NCI-H2081 treated with DMSO at 0.1 percent for 48 hours (cell line): ENCODE measurements around the gene C5orf58.

Experiments
- DNase-seq: peaks from one replicate; lab custom pipeline; 2025; lab: John Stamatoyannopoulos, UW

C5orf58 gene

DNA sequence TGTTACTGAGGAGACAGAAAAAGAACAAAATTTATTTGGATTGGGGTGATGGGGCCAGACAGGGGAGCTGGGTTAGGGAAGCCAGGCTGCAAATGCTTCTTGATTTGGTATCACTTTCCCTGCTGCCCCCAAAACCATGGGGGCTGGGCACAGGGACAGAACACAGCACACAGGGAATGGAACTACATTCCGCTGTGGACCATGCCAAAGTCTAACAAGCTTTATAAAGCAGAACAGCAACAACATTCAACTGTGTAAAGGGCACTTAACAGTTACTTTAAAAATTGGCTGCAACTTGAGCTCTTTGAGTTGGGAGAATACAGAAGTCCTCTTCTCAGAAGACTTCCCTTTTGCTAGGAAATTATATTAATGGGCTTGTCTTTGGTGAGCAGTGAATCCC is 23.8 kb downstream of the C5orf58 start:
- no peak for DNase-seq

DNA sequence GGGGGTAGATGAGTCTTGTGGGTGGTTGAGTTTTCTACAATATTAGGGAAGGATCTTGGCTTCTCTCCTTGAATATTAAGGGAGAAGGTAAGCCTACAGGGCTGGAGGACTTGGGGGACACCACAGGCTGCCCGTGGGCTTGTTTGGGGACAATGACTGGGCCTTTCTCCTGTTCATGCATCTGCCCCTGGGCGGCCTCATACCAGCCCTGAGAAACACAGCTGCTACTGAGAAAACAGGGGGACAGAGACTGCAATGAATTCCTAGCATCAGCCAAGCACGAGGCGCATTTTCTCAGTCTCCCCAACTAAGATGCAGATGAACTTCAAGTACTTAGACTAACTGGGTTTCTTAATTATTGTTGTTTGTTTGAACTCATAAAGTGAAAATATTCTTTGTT is 24.6 kb downstream of the C5orf58 start:
- no peak for DNase-seq

- no peak for DNase-seq
Observed at GRCh38 chr5:170261528-170262043, 28.8 kb downstream of the C5orf58 start.

DNA sequence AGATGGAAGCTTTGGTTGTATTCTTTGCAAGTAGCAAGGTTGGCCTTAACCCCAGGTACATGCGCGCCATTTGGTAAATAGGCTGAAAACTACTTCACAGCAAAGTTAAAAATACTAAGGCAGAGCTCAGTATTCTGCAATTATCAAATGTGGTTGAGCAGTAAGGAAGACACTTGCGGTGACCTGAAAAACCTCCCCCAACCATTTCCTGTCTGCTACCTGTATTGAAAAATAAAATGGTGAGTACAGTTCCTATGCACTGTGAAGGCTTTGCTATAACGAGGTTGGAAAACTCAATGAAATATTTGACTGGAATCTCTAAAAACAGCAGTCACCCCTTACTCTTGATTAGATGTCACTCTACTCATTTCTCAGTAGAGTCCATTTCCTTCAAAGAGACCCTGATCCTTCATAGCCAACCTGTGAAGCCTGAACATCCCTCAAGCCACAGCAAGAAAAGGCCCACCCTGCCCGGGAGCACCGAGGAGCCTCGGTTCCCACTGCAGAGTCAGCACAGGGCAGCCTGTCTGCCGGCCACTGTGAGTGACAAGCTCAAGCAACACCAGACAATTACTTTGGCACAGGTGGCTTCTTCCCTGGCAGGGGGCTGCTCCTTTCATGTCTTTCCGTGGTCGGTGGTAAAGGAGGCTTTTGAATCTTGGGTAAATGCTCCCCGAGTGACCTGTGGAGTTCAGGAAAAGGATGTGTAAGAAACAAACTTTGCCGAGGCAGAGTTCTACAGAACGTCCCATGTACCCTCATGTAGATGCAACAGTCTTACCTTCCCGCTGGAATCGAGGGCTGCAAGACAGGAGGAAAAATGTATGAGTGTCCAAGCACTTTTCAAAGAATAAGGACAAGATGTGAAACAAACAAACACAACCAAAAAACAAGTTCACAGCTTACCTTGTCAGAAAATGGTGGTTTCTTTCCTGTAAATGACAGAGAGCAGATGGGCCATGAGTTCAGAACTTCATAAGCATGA is 29.6 kb downstream of the C5orf58 start:
- DNase-seq: no peak

DNA sequence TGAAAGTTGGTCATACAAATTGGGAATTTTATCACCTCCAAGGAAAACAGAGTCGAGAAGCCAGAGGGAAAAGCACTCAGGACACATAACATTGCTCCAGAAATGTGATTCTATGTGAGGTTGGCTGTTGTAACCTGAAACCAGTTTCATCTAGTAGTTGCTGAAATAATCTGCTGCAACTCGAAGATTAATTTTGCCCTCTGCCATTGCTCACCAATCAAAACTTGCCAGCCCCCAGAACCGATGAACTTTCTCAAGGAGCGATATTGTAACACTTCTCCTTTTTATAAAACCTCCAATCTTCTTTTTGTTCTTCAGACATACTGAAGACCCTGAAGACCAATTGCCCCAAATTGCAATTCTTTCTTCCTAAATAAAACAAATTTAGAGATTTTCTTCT is 31.1 kb downstream of the C5orf58 start:
- DNase-seq: no peak

DNA sequence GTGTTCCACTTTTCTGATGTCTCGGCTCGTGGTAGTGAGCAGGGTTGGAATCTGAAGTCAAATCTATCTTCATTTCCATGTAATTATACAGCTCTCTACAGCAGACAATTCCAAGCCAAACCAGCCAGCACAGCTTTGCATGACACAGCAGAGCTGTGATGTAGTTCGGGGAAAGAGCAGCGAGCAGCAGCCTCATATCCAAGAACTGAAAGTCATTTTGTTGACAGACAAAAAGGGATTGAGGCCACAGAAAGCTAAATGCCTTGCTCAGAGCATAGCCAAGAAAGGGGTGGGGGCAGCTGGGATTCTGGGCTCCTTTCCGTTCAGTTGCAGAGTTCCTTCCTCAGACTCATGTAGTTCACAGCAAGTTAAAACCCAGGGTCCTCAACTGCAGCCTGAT is 32.7 kb downstream of the C5orf58 start:
- no peak for DNase-seq

- DNase-seq: no peak
Observed at GRCh38 chr5:170266570-170267381, 34.0 kb downstream of the C5orf58 start.

- DNase-seq: no peak
Observed at GRCh38 chr5:170267431-170268152, 34.8 kb downstream of the C5orf58 start.

GRCh38 chr5:170268153-170268689 is 35.4 kb downstream of the C5orf58 start:
- no peak for DNase-seq

DNA sequence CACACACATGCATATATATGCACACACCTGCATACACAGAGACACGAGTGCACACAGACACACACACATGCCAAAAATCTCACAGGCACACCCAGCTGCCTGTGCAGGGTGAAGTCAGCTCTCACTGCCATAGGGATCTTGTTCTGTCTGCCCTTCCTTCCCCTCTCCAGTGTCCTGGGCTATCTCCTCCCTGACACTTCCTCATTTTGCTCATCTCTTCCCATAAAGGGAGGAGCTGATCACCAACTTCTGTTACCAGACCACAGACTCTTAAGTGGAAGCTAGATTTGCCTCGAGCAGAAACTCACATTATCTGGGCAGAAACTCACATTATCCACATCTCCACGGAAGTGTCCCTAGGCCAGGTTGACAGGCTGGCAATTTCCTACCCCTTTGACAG is 36.1 kb downstream of the C5orf58 start:
- DNase-seq: no peak

DNA sequence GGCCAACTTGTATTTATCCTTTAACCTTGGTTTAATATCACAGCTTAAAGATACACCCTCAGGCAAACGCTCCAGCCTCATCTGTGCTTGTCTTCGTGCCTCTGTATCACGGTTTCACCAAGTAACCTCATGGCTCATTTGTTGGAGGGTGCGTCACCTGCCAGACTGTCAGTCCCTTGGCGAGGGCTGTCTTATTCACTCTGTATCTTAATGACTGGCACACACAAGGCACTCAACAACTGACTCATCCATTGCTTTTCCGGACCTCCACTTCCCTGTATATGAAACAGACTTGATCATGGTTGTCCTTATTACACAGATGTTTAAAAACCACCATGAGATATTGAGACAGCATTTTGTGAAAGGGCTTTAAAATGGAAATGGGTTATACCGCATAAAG is 36.8 kb downstream of the C5orf58 start:
- DNase-seq: no peak

DNA sequence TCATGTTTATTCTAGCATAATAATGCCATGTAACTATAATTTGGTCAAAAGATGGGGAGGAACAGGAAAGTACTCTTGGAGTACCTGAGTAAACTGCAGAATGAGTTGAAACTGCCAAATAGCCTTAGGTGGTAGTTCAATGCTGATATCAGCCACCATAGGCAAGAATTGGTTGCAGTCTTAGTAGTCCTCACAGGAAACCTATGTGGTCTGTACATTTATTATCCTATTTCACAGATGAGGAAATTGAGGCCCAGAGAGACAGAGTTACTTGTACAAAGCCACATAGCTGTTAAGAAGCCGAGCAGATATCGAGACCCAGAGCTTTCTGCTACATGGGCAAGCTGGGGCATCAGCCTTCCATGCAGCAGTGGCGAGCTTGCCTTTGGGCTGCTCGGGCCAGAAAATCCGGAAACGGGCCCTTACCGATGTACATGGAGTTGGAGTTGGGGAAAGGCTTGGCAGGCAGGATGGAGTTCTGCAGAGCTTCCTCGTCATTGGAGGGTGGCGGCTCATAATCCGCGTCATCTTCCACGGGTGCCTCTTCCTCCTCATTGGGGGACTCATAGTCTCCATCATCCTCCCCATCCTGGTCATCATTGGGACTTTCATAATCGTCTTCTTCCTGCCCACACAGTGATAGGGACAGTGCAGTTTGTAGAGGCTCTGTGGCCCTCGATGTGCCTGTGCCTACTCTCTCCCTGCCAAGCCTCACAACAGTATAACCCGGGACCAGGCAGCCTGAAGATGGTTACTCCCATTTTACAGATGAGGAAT is 37.7 kb downstream of the C5orf58 start:
- DNase-seq: no peak

DNA sequence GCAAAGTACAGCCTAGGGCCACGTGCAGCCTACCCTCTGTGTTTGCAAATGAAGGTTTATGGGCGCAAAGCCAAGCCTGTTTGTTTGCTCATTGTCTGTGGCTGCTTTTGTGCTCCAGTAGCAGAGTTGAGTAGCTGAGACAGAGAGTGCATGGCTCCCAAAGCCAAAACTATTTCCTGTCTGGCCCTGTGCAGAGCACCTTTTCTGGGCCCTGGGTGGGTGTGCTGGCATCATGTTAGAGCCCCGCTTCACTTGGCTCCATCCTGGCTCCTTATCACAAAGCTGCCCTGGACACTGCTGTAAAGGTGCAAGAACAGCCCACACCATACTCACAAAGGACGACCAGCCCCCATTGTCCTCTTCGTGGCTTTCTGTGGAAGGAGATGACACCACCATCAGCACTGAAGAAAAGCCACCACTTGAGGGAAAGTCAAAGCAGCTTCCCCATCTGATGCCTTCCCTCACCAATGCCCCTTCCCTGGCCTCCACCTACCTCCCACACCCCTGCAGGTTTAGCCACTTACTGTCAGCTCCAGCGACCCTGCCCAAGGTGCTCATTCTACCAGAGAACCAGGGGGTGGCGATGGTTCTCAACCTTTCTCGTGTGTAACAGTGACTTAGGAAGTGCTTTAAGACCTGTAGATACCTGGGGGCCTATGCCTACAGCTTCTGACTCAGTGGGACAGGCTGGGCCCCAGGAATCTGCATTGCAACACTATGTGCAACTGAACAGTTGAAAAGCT is 41.4 kb downstream of the C5orf58 start:
- no peak for DNase-seq

- DNase-seq: no peak
Observed at GRCh38 chr5:170275376-170275994, 42.7 kb downstream of the C5orf58 start.

- DNase-seq: no peak
Observed at GRCh38 chr5:170276140-170276539, 43.4 kb downstream of the C5orf58 start.

GRCh38 chr5:170277867-170278281 is 45.1 kb downstream of the C5orf58 start:
- DNase-seq: no peak

DNA sequence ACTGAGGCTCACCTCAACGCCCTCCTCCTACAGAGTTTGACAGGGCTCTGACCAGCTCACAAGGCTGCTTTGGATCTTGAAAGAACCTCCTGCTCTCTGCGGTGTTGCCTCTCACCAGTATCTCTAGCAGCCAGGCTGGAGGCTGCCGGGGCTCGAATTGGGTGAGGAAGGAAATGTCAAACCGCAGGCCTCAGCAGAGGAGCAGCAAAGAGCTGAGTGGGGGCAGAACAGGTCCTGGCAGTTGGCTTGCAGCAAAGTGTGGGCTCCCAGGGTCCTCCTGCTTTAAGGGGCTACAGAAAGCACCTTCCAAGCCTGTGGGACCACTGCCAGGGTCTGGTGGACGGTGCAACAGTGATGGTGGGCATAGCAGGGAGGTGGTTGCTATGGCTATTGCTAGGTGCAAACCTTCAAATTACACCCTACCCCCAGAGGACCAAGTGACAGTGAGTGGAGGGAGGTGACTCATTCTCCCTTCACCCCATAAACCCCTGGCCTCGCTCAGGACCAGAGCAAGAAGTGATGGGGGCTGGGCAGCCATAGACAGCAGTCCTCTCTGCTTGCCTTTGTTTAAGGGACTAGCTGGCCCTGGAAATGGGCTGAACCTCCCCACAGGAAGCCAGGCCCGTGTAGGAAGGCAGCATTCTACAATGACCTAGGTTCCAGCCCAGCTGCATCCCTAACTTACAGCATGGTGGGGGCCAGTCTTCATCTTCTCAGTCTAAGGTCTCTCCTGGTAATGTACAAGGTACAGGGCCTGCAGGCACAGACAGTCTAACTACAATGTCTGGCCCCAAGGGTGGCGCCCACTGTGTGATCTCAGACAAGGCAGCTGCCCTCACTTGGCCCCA is 46.0 kb downstream of the C5orf58 start:
- no peak for DNase-seq

DNA sequence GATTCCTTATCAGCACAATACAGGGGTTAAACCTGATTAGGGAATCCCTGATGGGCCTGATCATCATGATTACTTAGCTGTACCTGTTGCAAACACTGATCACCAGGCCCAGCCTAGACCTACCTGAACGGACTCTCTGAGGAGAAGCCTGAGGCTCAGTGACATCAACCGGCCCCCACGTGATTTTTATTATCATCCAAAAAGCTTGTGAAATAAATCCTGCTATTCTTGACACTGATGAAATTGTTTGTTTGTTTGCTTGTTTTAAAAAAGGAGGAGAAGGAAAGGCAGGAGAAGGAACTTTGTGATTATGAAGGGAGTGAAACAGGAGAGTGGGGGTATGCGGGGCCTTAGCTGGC is 46.7 kb downstream of the C5orf58 start:
- DNase-seq: no peak

- DNase-seq: no peak
Observed at GRCh38 chr5:170280011-170280493, 47.3 kb downstream of the C5orf58 start.
